ENCODE measurements around the gene PCDHGA4.
"Not testable (repeated sequence)": the region's sequence is repeated elsewhere in the genome, so short reads cannot be mapped to it uniquely, and the experiment has no call there.

Gene PCDHGA4

GRCh38 chr5:141388661-141389060 lies 33.8 kb downstream of the PCDHGA4 start:
- no peak for DNase-seq (ENCODE audit: low read depth, low spot score)
- in situ Hi-C loops (cut with HindIII; ENCODE audit: low sequenced_read_pairs), result no loop called here
- H3K4me3 ChIP-seq (ENCODE audit: low read depth, low read length), result no peak overlapping the region
- TF ChIP-seq, protein P1, sequence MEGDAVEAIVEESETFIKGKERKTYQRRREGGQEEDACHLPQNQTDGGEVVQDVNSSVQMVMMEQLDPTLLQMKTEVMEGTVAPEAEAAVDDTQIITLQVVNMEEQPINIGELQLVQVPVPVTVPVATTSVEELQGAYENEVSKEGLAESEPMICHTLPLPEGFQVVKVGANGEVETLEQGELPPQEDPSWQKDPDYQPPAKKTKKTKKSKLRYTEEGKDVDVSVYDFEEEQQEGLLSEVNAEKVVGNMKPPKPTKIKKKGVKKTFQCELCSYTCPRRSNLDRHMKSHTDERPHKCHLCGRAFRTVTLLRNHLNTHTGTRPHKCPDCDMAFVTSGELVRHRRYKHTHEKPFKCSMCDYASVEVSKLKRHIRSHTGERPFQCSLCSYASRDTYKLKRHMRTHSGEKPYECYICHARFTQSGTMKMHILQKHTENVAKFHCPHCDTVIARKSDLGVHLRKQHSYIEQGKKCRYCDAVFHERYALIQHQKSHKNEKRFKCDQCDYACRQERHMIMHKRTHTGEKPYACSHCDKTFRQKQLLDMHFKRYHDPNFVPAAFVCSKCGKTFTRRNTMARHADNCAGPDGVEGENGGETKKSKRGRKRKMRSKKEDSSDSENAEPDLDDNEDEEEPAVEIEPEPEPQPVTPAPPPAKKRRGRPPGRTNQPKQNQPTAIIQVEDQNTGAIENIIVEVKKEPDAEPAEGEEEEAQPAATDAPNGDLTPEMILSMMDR (IDR thresholded peaks at IDR 0.05; ENCODE audit: low read depth, low read length), result no peak

GRCh38 chr5:141389153-141390042 lies 34.6 kb downstream of the PCDHGA4 start:
- in situ Hi-C loops (cut with HindIII; ENCODE audit: low sequenced_read_pairs), result no loop called here
- no peak overlapping the region for H3K4me3 ChIP-seq (ENCODE audit: low read depth, low read length)
- TF ChIP-seq, protein P1 (IDR thresholded peaks at IDR 0.05; ENCODE audit: low read depth, low read length), result no peak
- DNase-seq (ENCODE audit: low read depth, low spot score), result no peak

- TF ChIP-seq, protein P1 (IDR thresholded peaks at IDR 0.05; ENCODE audit: low read depth, low read length), result peak; percentile 13
- H3K4me3 ChIP-seq (ENCODE audit: low read depth, low read length), result no peak within 1 kb of the TSS
- in situ Hi-C loops (cut with HindIII; ENCODE audit: low sequenced_read_pairs), result no loop called here
- DNase-seq (ENCODE audit: low read depth, low spot score), result no peak
Measured at GRCh38 chr5:141392429-141393198, 37.8 kb downstream of the PCDHGA4 start, which contains the start of gene PCDHGA8. TSS of gene PCDHGA8 (plus strand) at chr5:141392633. CDS start at chr5:141392814, 181 bp downstream.

GRCh38 chr5:141393267-141393666 lies 38.4 kb downstream of the PCDHGA4 start:
- no peak overlapping the region for H3K4me3 ChIP-seq (ENCODE audit: low read depth, low read length)
- TF ChIP-seq, protein P1 (IDR thresholded peaks at IDR 0.05; ENCODE audit: low read depth, low read length), result no peak
- in situ Hi-C loops (cut with HindIII; ENCODE audit: low sequenced_read_pairs), result no loop called here
- DNase-seq (ENCODE audit: low read depth, low spot score), result no peak

DNA sequence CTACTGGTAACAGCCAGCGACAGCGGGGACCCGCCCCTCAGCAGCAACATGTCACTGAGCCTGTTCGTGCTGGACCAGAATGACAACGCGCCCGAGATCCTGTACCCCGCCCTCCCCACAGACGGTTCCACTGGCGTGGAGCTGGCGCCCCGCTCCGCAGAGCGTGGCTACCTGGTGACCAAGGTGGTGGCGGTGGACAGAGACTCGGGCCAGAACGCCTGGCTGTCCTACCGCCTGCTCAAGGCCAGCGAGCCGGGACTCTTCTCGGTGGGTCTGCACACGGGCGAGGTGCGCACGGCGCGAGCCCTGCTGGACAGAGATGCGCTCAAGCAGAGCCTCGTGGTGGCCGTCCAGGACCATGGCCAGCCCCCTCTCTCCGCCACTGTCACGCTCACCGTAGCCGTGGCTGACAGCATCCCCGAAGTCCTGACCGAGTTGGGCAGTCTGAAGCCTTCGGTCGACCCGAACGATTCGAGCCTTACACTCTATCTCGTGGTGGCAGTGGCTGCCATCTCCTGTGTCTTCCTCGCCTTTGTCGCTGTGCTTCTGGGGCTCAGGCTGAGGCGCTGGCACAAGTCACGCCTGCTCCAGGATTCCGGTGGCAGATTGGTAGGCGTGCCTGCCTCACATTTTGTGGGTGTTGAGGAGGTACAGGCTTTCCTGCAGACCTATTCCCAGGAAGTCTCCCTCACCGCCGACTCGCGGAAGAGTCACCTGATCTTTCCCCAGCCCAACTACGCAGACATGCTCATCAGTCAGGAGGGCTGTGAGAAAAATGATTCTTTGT lies 39.8 kb downstream of the PCDHGA4 start:
- in situ Hi-C loops (cut with HindIII; ENCODE audit: low sequenced_read_pairs); H3K4me3 ChIP-seq (ENCODE audit: low read depth, low read length); DNase-seq (ENCODE audit: low read depth, low spot score): not testable (repeated sequence)

DNA sequence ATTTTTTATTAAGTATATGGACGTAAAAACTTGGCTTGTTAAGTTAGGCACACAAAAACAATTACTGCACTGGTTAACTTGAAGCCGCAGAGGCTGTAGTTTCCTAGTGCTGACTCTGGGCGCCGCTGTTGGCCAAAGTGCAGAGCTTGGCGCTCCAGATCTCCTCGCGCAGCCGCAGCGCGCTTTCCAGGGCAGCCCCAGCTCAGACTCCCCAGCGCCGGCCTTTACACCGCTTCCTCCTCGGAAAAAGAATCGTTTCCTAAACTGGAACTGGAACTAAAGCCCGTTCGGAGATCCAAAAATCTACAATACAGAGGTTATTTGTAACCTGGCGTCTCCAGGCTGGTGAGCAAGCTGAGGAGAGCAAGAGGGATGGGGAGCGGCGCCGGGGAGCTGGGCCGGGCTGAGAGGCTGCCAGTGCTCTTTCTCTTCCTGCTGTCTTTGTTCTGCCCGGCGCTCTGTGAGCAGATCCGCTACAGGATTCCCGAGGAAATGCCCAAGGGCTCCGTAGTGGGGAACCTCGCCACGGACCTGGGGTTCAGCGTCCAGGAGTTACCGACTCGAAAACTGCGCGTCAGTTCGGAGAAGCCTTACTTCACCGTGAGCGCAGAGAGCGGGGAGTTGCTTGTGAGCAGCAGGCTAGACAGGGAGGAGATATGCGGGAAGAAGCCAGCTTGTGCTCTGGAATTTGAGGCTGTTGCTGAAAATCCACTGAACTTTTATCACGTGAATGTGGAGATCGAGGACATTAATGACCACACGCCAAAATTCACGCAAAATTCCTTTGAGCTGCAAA lies 43.1 kb downstream of the PCDHGA4 start, which contains the start of gene PCDHGB5:
TSS of gene PCDHGB5 (plus strand) at position 192 of the 796 bp plus-strand sequence. CDS start at position 373, 181 bp downstream.
- TF ChIP-seq, protein P1 (IDR thresholded peaks at IDR 0.05; ENCODE audit: low read depth, low read length), result peak; percentile 65
- peak within 1 kb of the TSS; percentile 38 for H3K4me3 ChIP-seq (ENCODE audit: low read depth, low read length)
- in situ Hi-C loops (cut with HindIII; ENCODE audit: low sequenced_read_pairs), result not testable (repeated sequence)
- DNase-seq (ENCODE audit: low read depth, low spot score), result peak; percentile 72
